GM19395 (cell line): ENCODE results near the gene GATAD2A.

ENCODE experiments used
- ATAC-seq: cut with Tn5 transposase; IDR thresholded peaks from one replicate; pipeline ENCODE4 v1.9.1; 2021; ENCODE audit warnings: mild to moderate bottlenecking, moderate library complexity; ENCODE audit not compliant: unreplicated experiment

GATAD2A gene

GRCh38 chr19:19504754-19505668, 99.5 kb downstream of the GATAD2A start:
- ATAC-seq, result no peak

GRCh38 chr19:19505669-19506326, 100.3 kb downstream of the GATAD2A start:
- ATAC-seq, result no peak

- no peak for ATAC-seq
Observed at GRCh38 chr19:19506592-19506991, 101.1 kb downstream of the GATAD2A start.

GRCh38 chr19:19507354-19507753, 101.9 kb downstream of the GATAD2A start:
- no peak for ATAC-seq

GRCh38 chr19:19508217-19508616, 102.7 kb downstream of the GATAD2A start:
- ATAC-seq, result no peak

- ATAC-seq, result no peak
Observed at GRCh38 chr19:19510432-19510831, 105.0 kb downstream of the GATAD2A start.

GRCh38 chr19:19513682-19514081, 108.2 kb downstream of the GATAD2A start:
- ATAC-seq, result no peak

GRCh38 chr19:19514215-19514657, 108.8 kb downstream of the GATAD2A start:
- ATAC-seq, result no peak

- ATAC-seq, result no peak
Observed at GRCh38 chr19:19514881-19515641, 109.6 kb downstream of the GATAD2A start, which contains the start of gene TSSK6. Gene TSSK6, minus strand, starts transcription at chr19:19515548. Its CDS starts 121 bp downstream, at chr19:19515427.

GRCh38 chr19:19515642-19516519, 110.4 kb downstream of the GATAD2A start, which contains the start of gene NDUFA13:
Gene NDUFA13, plus strand, starts transcription at chr19:19516225. Its CDS starts 14 bp downstream, at chr19:19516239.
- ATAC-seq, result peak; percentile 94

- ATAC-seq, result no peak
Observed at GRCh38 chr19:19517235-19517619, 111.8 kb downstream of the GATAD2A start.

- ATAC-seq, result no peak
Observed at GRCh38 chr19:19520989-19521388, 115.5 kb downstream of the GATAD2A start.

GRCh38 chr19:19523177-19523576, 117.7 kb downstream of the GATAD2A start:
- ATAC-seq, result no peak

- ATAC-seq, result no peak
Observed at GRCh38 chr19:19524053-19524452, 118.6 kb downstream of the GATAD2A start.

GRCh38 chr19:19525611-19526380, 120.3 kb downstream of the GATAD2A start:
- no peak for ATAC-seq

GRCh38 chr19:19526581-19527370, 121.3 kb downstream of the GATAD2A start:
- ATAC-seq, result no peak

GRCh38 chr19:19527371-19527656, 121.8 kb downstream of the GATAD2A start:
- no peak for ATAC-seq

- no peak for ATAC-seq
Observed at GRCh38 chr19:19527674-19528625, 122.5 kb downstream of the GATAD2A start.
